Measurements from ENCODE around the gene SLC9A1. TPM values are rescaled to one million over a fixed set of nuclear protein-coding genes. Genes with fewer than 3 reads are reported as not detected.
A peak's percentile ranks its signal among the peaks of the same experiment; 100 is the strongest.

The SLC9A1 gene
- total and polyA plus RNA-seq, 10 of the 15 experiments (the other 5 are each of a cell fraction or from before 2014, with no cell fraction given) = 0.87 to 21.4 (median 4.3) TPM

- ChIA-PET RAD21 (ENCODE audit: unreplicated experiment) (interaction anchor here (0.9 to 2.5 kb wide), 23 partner anchors 10 to 490 kb away, joined by 3 to 24 read pairs (median 5); partner anchors contain the start of gene SLC9A1), POLR2A (interaction anchor here (0.7 to 2.0 kb wide), 9 partner anchors 12 to 142 kb away, joined by 3 to 8 read pairs (median 3); no protein-coding TSS in a partner anchor), SMC1A (ENCODE audit: uncharacterized antibody, unreplicated experiment) (interaction anchor here (0.7 to 2.0 kb wide), 20 partner anchors 10 to 173 kb away, joined by 3 to 12 read pairs (median 5); partner anchors contain the start of genes SLC9A1 and WDTC1), CTCF (interaction anchor here (0.6 to 6.0 kb wide), 26 partner anchors 8 to 445 kb away, joined by 3 to 69 read pairs (median 4); partner anchors contain the start of gene SLC9A1)
- 18% methylated on average over 5 of the region's 5 CpGs for WGBS (ENCODE audit: insufficient coverage, insufficient replicate concordance, low lambda C conversion rate, missing lambda C conversion rate)
- H3K36me3 ChIP-seq (ENCODE audit: control insufficient read depth in 2 of 2, insufficient read depth in 2 of 2, low read length in 1 of 2) = peaks cover 2 to 3% of the 10 kb centered on the region in 2 experiments; a peak in 3 of 4 replicates
- H3K79me2 ChIP-seq (ENCODE audit: control insufficient read depth, insufficient read depth, low read length) = no peaks in the 10 kb centered on the region
- in situ Hi-C loops (cut with MboI) = no loop called here
- H4K20me1 ChIP-seq (ENCODE audit: control insufficient read depth, insufficient read depth) = no peaks in the 10 kb centered on the region
- DNase-seq (ENCODE audit: low read depth, low spot score) = no peak
- peak overlapping the region; percentile 80 for H3K27ac ChIP-seq (ENCODE audit: control insufficient read depth, insufficient read depth)
- H3K9me3 ChIP-seq (replicated peaks; ENCODE audit: control insufficient read depth, insufficient read depth, low read length) = no peaks in the 10 kb centered on the region
- peaks cover 13% of the 10 kb centered on the region for H3K4me1 ChIP-seq (ENCODE audit: control insufficient read depth, insufficient read depth, low read length)
- no peak overlapping the region for H3K4me3 ChIP-seq
- H3K27me3 ChIP-seq (replicated peaks in 1 of 2; ENCODE audit: control insufficient read depth in 2 of 2, insufficient read depth in 2 of 2, low read length in 1 of 2) = no peaks in the 10 kb centered on the region
- intact Hi-C loops (cut with micrococcal nuclease; ENCODE audit: unreplicated experiment) = loop anchor here (5.0 kb wide), 1 partner anchor 40 kb away; no protein-coding TSS in a partner anchor
- peak; percentile 98 for ATAC-seq
- BruUV-seq (replicated peaks) = no TSS peak
- peak overlapping the region; percentile 75 for H2AFZ ChIP-seq (ENCODE audit: control insufficient read depth, low read depth, low read length)
- FAIRE-seq = peak; percentile 97
- no peak overlapping the region; the same call in 1 of the 2 replicates for H3K9ac ChIP-seq (ENCODE audit: control insufficient read depth, insufficient read depth, low read length)
- H3K4me2 ChIP-seq (ENCODE audit: control insufficient read depth, insufficient read depth) = peak overlapping the region; percentile 71
- peak; percentile 45; the same call in 1 of the 2 replicates for TF ChIP-seq RELB (IDR thresholded peaks at IDR 0.05; ENCODE audit: low read depth)
- peak; percentile 67 for TF ChIP-seq RUNX3 (IDR thresholded peaks at IDR 0.05; ENCODE audit: low read length)
- TF ChIP-seq REST (IDR thresholded peaks at IDR 0.05; ENCODE audit: low read depth, low read length) = no peak
- TF ChIP-seq CREM (IDR thresholded peaks at IDR 0.05; ENCODE audit: low read depth) = peak; percentile 17; the same call in 1 of the 2 replicates
- TF ChIP-seq IRF4 (IDR thresholded peaks at IDR 0.05; ENCODE audit: low read depth, low read length) = peak; percentile 43; the same call in 1 of the 2 replicates
- TF ChIP-seq RAD21 (IDR thresholded peaks at IDR 0.05; ENCODE audit: insufficient read depth, low read depth, low read length) = peak; percentile 75
- peak; percentile 46; the same call in 1 of the 2 replicates for TF ChIP-seq YY1 (IDR thresholded peaks at IDR 0.05; ENCODE audit: low read depth, low read length)
- TF ChIP-seq IKZF2 (IDR thresholded peaks at IDR 0.05) = peak; percentile 46 to 69; a peak in 3 of 4 replicates
- TF ChIP-seq SUPT20H (IDR thresholded peaks at IDR 0.05; ENCODE audit: borderline replicate concordance, control insufficient read depth, low read depth, low read length) = no peak
- peak; percentile 36 to 63 (median 53); a peak in 4 of 6 replicates for TF ChIP-seq CTCF (IDR thresholded peaks at IDR 0.05 in 2 of 3, conservative IDR thresholded peaks at IDR 0.05 in 1 of 3; ENCODE audit: control insufficient read depth in 2 of 3, extremely low read depth in 1 of 3, insufficient read depth in 1 of 3, low read depth in 3 of 3, low read length in 3 of 3)
- TF ChIP-seq BCL11A (IDR thresholded peaks at IDR 0.05; ENCODE audit: low read depth, low read length) = 0 out of 2 replicates have a peak, but pooled peaks have one; percentile 17
- TF ChIP-seq MAX (IDR thresholded peaks at IDR 0.05; ENCODE audit: low read depth, low read length) = no peak
- peak; percentile 37; the same call in 1 of the 2 replicates for TF ChIP-seq SPI1 (IDR thresholded peaks at IDR 0.05; ENCODE audit: borderline replicate concordance, insufficient read depth, low read depth, low read length)
Observed at GRCh38 chr1:27111626-27112573, 43.0 kb downstream of the SLC9A1 start.

All from GM12878 (cell line).